Dendritic cell treated with granulocyte-macrophage colony-stimulating factor and Interleukin-4, amounts not matched to agents 40 ng/mL and 50 ng/mL, for 4 days (primary cell): ENCODE data around the gene MYH6.

Source experiments
- H3K27ac Mint-ChIP-seq: one replicate; pipeline ENCODE4 v1.8.0; 2022; ENCODE audit warnings: mild to moderate bottlenecking, mixed read lengths
- H3K27me3 Mint-ChIP-seq: one replicate; pipeline ENCODE4 v1.8.0; 2022; ENCODE audit warnings: mild to moderate bottlenecking, mixed read lengths
- H3K36me3 Mint-ChIP-seq: one replicate; pipeline ENCODE4 v1.8.0; 2022; ENCODE audit warnings: low read depth, mixed read lengths
- H3K4me1 Mint-ChIP-seq: one replicate; pipeline ENCODE4 v1.8.0; 2022; ENCODE audit warnings: low read depth, mixed read lengths
- H3K4me3 Mint-ChIP-seq: one replicate; pipeline ENCODE4 v1.8.0; 2022; ENCODE audit warnings: mild to moderate bottlenecking, moderate library complexity, mixed read lengths
- H3K9me3 Mint-ChIP-seq: one replicate; pipeline ENCODE4 v1.8.0; 2022; ENCODE audit warnings: mixed read lengths
- intact Hi-C: fragments of 100-400 bp; cut with micrococcal nuclease; formaldehyde crosslinking; loops from one replicate; pipeline ENCODE4 v1.15.0; 2022

Gene MYH6

DNA sequence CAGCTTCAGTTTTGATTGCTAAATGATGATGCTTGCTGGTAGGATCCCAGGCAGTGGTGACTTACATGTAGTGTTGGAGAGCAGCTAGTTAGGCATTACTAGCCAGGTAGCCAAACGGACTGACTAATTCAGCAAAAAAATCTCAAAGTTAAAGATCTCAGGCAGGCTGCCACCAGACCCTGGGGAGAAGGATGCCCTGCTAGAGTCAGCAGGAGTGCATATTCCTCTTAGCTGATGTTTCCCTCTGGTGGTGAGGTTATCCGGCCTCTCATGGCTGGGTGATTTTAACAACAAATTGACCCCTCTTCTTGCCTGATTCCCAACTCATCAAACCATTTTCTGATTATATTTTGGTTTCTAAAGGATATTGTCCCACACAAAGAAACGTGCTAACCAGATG is 45.9 kb downstream of the MYH6 start:
- Mint-ChIP-seq H3K4me1 (no peaks in the 10 kb centered on the region), H3K27me3 (peaks cover 38% of the 10 kb centered on the region), H3K4me3 (no peak overlapping the region), H3K27ac (no peak overlapping the region), H3K36me3 (no peaks in the 10 kb centered on the region), H3K9me3 (no peaks in the 10 kb centered on the region)
- intact Hi-C loops, result no loop called here

DNA sequence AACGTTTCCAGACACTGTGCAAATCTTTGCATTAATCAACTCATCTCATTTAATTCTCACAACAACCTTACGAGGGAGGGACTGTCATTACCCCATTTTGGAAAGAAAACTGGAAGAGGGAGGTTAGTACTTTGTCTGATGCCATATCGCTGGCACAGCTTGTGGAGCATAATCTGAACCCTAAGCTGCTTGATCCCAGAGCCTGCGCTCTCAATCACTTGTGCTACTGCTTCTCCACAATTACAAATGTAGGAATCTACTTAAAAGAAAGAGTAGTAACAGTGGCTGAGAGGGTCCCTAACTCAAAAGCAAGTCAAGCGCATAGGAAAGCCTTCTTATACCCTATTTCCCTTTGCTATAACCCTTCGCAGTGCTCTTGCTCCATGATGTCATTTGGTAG is 46.3 kb downstream of the MYH6 start:
- intact Hi-C loops, result no loop called here
- Mint-ChIP-seq H3K27me3 (peaks cover 35% of the 10 kb centered on the region), H3K27ac (no peak overlapping the region), H3K4me1 (no peaks in the 10 kb centered on the region), H3K4me3 (no peak overlapping the region), H3K36me3 (no peaks in the 10 kb centered on the region), H3K9me3 (no peaks in the 10 kb centered on the region)

DNA sequence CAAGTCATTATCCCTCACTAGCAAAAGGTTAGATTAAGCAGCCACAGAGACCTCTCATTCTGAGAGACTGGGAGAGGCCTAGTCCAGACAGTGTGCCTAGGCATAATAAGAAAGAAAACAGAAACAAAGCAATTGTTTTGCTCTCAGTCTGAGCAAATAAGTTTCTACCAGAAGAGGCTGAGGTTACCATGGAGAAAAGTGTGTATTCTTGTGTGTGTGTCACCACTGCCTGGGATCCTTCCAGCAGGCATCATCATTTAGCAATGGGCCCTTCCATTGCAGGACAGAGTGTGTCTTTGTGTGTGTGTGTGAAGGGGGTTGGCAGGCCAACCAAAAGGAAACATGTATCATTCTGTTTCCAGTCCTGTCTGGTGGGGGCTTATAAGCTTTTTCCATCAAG is 46.8 kb downstream of the MYH6 start:
- no peaks in the 10 kb centered on the region for H3K36me3 Mint-ChIP-seq
- no peak overlapping the region for H3K27ac Mint-ChIP-seq
- H3K27me3 Mint-ChIP-seq, result peaks cover 32% of the 10 kb centered on the region
- H3K9me3 Mint-ChIP-seq, result no peaks in the 10 kb centered on the region
- no peak overlapping the region for H3K4me3 Mint-ChIP-seq
- no peaks in the 10 kb centered on the region for H3K4me1 Mint-ChIP-seq
- intact Hi-C loops, result no loop called here

DNA sequence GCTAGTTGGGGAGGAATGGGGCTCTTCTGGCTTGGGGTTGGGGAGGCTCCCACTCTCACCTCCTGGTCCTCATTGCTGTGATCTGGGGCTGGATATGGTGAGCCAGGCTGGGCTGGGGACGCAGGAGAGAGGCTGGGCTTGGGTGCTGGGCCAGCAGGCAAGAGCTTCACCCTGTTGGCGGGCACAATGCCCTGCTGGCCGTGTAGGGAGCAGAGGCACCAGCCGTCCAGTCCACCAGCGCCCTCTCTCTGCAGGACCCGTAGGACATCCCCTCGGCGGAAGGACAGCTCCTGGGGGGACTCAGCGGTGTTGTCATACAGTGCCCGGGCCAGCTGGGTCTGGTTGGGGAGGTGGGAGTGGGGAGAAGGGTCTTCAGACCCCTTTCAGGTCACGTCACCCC is 47.6 kb downstream of the MYH6 start:
- no peaks in the 10 kb centered on the region for H3K9me3 Mint-ChIP-seq
- no peak overlapping the region for H3K4me3 Mint-ChIP-seq
- H3K27ac Mint-ChIP-seq, result no peak overlapping the region
- intact Hi-C loops, result no loop called here
- no peaks in the 10 kb centered on the region for H3K4me1 Mint-ChIP-seq
- peaks cover 30% of the 10 kb centered on the region for H3K27me3 Mint-ChIP-seq
- no peaks in the 10 kb centered on the region for H3K36me3 Mint-ChIP-seq

DNA sequence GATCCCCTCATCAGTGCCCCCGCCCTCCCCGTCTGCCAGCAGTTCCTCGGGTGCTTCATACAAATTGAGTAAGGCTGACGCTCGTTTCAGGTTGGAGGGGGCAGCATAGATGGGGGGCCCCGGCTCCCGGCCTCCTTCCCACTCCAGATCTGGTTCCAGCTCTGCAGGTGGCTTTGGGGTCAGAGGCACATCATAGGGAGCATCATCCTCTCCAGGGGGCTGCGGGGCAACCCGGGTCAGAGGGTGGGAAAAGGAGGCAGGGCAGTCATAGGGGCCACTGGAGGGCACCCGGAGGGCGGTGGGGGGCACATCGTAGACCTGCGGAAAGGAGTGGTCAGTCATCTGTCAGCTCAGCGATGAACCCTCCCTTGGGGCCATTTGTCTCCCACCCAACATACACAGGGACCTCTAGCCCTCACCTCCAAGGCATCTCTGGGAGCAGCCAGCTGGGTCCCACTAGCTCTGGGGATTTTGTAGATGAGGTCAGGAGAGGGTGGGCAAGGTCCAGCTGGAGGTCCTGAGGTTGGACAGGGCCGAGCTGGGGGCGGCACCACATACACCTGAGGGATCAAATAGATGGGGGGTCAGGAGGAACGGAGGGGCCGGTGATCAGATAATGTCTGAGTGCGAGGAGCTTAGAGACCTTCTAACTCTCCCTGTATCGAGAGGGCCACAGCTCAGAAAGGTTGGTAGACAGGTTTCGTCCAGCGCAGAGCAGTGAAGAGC is 48.2 kb downstream of the MYH6 start:
- Mint-ChIP-seq H3K27me3 (peaks cover 29% of the 10 kb centered on the region), H3K9me3 (no peaks in the 10 kb centered on the region), H3K27ac (no peak overlapping the region), H3K36me3 (no peaks in the 10 kb centered on the region), H3K4me3 (no peak overlapping the region), H3K4me1 (no peaks in the 10 kb centered on the region)
- intact Hi-C loops, result no loop called here

DNA sequence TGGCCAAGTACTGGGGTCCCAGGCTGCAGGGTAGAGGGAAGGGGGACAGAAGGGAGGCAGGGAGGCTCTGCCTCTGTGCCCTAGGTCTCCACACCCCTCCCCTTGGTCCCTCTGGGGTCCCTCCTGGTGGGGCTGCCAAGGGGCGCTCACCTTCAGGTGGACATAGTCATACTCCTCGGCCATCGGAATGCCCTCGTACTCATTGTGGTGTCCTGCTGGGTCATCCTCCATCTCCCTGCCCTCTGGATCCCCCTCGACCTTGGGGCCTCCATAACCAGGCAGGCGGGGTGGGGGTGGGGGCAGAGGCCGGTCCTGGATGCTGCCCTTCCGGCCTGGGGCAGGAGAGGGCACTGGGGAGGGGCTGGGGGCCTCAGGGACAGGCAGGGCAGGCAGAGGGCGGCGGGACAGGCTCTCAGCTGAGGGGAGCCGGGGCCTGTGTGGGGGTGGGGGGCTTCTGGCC is 48.9 kb downstream of the MYH6 start:
- Mint-ChIP-seq H3K4me3 (no peak overlapping the region), H3K36me3 (no peaks in the 10 kb centered on the region), H3K4me1 (no peaks in the 10 kb centered on the region), H3K9me3 (no peaks in the 10 kb centered on the region), H3K27me3 (peaks cover 27% of the 10 kb centered on the region), H3K27ac (no peak overlapping the region)
- intact Hi-C loops, result no loop called here

DNA sequence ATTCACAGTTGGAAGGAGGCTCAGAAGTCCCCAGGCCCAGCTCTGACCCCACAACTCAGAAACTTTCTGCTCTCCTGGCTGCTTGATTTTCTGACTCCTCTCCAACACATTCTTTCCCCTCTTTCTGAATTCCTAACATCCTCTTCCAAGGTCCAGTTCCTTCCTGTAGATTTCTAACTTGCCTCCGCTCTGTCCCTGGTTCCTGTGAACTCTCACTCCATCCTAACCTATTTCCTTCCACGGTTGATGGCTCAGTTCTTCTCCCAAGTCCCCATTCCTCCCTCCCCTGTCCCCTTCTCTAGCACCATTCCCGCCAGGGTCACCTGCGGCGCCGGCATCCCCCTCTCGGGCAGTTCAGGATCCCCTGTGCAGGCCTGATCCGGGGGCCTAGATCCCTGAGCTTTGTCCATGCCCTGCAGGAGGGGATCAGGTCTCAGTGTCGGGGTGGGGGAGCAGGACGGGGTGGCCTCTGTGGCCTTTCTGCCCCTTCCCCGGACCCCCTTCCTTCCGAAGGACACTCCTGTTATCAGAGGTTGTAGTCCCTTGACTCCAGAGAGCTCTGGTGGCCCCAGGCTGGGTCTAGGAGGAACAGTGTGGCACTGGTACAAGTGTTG is 49.4 kb downstream of the MYH6 start:
- Mint-ChIP-seq H3K27me3 (peaks cover 27% of the 10 kb centered on the region), H3K4me3 (no peak overlapping the region), H3K27ac (no peak overlapping the region), H3K36me3 (no peaks in the 10 kb centered on the region), H3K4me1 (no peaks in the 10 kb centered on the region), H3K9me3 (no peaks in the 10 kb centered on the region)
- intact Hi-C loops, result no loop called here

DNA sequence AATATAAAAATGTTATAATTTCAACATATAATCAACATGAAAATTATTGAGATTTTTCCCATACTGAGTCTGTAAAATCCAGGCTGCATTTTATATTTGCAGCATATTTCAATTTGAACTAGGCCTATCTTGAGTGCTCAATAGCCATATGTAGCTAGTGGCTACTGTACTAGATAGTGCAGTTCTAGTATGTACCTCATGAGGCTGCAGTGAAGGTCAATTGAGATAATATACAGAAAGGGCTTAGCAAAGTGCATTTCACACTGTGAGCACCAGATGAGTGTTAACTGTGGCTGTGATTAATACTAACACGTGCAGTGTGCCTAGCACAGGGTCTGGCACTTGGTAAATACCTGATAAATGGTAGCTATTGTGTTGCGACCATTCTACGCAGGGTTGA is 50.0 kb downstream of the MYH6 start:
- Mint-ChIP-seq H3K4me3 (no peak overlapping the region), H3K4me1 (no peaks in the 10 kb centered on the region), H3K27ac (no peak overlapping the region), H3K9me3 (no peaks in the 10 kb centered on the region), H3K27me3 (peaks cover 28% of the 10 kb centered on the region), H3K36me3 (no peaks in the 10 kb centered on the region)
- intact Hi-C loops, result no loop called here

DNA sequence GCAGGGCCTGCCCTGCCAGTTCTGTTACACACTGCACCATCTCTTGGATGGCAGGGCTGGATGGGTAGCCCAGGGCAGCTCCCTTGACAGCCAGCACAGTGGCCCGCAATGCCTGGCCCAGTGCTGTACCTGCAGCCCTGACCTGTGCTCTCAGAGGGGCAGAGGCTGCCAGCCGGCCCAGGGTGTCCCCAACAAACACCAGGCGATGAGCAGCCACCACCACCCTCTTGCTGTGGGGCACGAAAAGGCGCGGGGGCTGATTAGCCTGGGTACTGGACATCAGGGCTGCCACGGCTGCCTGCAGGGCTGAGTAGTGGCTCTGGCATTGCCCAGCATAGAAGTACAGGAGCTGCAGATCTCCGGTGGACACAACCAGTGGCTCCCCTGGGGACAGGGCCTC is 50.8 kb downstream of the MYH6 start:
- H3K27ac Mint-ChIP-seq, result no peak overlapping the region
- no peak overlapping the region for H3K4me3 Mint-ChIP-seq
- no peaks in the 10 kb centered on the region for H3K9me3 Mint-ChIP-seq
- H3K36me3 Mint-ChIP-seq, result no peaks in the 10 kb centered on the region
- intact Hi-C loops, result no loop called here
- H3K27me3 Mint-ChIP-seq, result peaks cover 31% of the 10 kb centered on the region
- no peaks in the 10 kb centered on the region for H3K4me1 Mint-ChIP-seq

DNA sequence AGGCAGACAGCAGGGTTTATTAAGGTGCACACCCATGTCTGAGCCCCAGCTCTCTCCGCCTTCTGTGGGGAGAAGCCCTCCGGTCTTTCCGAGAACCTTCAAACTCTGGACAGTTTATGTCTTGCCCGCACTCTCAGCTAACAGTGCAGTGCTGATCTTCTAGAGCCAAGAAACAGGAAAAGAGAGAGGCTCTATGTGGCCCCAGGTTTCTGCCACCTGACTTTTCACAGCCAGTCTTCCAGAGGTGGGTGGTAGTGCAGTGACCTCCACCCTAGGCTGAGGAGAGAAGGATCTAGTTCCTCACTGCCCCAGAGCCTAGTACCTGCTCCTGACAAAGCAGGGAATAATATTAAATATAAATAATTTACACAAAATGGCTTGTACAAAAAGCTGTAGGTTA is 51.4 kb downstream of the MYH6 start:
- no peak overlapping the region for H3K4me3 Mint-ChIP-seq
- H3K4me1 Mint-ChIP-seq, result no peaks in the 10 kb centered on the region
- intact Hi-C loops, result no loop called here
- no peaks in the 10 kb centered on the region for H3K9me3 Mint-ChIP-seq
- peaks cover 35% of the 10 kb centered on the region for H3K27me3 Mint-ChIP-seq
- H3K36me3 Mint-ChIP-seq, result no peaks in the 10 kb centered on the region
- no peak overlapping the region for H3K27ac Mint-ChIP-seq

DNA sequence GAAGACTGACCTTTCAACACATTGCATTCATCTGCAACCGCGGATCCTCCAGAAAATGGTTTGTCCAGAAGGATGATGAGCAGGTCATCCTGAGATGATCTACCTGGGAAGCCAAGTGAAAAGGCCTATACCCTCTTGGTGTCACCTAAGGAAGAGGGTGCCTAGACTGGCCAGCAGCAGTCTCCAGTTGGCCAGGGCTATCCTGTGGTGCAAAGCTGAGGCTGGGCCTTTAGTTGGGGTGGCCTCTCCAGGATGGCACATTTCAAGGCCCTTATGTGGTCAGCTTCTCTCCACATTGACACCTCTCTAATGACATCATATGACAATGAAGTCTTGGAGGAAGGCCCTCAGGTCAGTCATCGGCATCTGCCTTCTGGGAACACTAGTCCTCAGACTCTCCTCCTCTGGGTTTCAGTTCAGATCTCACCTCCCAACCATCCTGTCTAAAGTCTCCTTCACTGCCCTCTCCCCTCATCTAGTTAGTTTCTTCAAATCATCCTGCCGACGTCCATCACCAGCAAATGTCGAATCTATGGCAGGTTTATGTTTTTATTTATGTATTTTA is 52.1 kb downstream of the MYH6 start:
- no peak overlapping the region for H3K4me3 Mint-ChIP-seq
- no peak overlapping the region for H3K27ac Mint-ChIP-seq
- H3K4me1 Mint-ChIP-seq, result no peaks in the 10 kb centered on the region
- no peaks in the 10 kb centered on the region for H3K36me3 Mint-ChIP-seq
- no peaks in the 10 kb centered on the region for H3K9me3 Mint-ChIP-seq
- intact Hi-C loops, result no loop called here
- H3K27me3 Mint-ChIP-seq, result peaks cover 42% of the 10 kb centered on the region

DNA sequence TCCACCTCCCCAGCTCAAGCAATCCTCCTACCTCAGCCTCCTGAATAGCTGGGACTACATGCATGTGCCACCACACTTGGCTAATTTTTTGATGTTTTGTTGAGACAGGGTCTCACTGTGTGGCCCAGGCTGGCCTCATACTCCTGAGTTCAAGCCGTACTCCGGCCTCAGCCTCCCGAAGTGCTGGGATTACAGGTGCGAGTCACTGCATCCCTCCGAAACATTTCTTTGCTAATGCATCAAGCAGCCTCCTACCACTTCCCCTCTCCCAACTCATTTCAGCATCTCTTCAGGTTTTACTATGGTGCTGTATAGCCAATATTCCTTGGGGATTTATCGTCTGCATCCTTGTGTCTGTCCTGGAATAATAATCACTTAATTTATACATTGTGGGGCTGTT is 53.1 kb downstream of the MYH6 start:
- H3K4me1 Mint-ChIP-seq, result no peaks in the 10 kb centered on the region
- H3K27me3 Mint-ChIP-seq, result peaks cover 52% of the 10 kb centered on the region
- H3K36me3 Mint-ChIP-seq, result no peaks in the 10 kb centered on the region
- no peaks in the 10 kb centered on the region for H3K9me3 Mint-ChIP-seq
- intact Hi-C loops, result no loop called here
- no peak overlapping the region for H3K27ac Mint-ChIP-seq
- H3K4me3 Mint-ChIP-seq, result no peak overlapping the region

DNA sequence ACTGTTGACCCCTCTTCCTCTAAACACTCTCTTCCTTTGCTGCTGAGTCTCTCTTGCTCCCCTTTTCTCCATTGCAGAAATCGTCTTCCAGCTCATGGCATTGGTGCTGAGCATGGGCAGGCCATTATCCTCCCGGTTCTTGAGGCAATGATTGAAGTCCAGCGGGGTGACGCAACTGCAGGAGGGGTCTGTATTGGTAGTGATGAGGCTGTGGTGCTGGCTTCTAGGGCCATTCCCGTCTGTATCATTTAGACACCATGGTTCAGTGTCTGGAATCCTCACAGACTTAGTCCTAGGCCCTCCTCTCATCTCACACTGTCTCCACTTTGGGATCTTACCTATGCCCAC is 54.7 kb downstream of the MYH6 start:
- Mint-ChIP-seq H3K4me3 (no peak overlapping the region), H3K4me1 (no peaks in the 10 kb centered on the region), H3K36me3 (no peaks in the 10 kb centered on the region), H3K27me3 (peaks cover 58% of the 10 kb centered on the region), H3K9me3 (no peaks in the 10 kb centered on the region), H3K27ac (no peak overlapping the region)
- intact Hi-C loops, result no loop called here

DNA sequence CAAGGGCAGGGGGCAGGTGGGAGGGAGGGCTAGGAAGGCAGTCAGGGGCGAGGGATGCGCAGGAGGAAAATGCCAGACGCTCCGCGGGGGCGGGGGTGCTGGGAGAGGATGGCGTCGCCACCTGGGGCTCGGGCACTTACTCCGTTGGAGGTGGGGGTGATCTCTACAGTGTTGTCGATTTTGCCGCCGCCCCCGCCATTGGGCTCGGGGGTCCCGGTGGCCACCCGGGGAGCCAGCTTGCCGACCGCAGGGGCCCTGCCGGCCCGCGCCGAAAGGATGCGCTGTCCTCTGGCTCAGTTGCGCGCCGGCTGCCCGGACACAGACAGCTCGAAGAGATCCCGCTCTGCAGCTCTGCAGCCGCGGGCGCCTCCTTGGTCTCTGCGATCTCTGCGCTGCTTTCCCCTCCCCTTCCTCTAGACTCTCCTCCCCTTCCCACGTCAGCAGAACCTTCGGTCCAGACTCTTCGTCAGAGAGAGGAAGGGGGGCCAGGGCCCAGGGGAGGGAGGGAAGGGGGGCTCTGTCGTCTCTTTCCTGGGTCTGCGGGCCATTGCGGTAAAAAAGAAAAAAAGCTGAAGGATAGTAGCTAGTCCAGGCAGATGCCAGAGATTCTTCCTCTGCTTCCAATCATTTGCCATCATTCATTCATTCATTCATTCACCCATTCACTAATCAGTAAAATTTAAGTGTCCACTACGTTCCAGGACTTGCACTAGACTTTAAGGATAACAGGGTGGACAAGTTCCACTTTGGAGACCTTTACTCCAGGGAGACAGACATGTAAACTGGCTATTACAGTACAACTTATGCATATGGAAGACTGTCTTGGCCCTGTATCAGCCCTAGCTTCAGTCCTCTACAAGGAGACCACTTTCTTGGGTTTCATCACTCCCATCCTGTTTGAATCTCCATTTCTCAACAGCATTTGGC is 55.3 kb downstream of the MYH6 start, which contains the start of gene SLC22A17:
Gene SLC22A17, minus strand, starts transcription at position 382 of the 927 bp plus-strand sequence.
- Mint-ChIP-seq H3K4me3 (peak within 1 kb of the TSS; percentile 21), H3K4me1 (no peaks in the 10 kb centered on the region), H3K27ac (no peak within 1 kb of the TSS), H3K36me3 (no peaks in the 10 kb centered on the region), H3K27me3 (peaks cover 58% of the 10 kb centered on the region), H3K9me3 (no peaks in the 10 kb centered on the region)
- intact Hi-C loops, result no loop called here
